ENCODE data around the gene RAB36.

DNA sequence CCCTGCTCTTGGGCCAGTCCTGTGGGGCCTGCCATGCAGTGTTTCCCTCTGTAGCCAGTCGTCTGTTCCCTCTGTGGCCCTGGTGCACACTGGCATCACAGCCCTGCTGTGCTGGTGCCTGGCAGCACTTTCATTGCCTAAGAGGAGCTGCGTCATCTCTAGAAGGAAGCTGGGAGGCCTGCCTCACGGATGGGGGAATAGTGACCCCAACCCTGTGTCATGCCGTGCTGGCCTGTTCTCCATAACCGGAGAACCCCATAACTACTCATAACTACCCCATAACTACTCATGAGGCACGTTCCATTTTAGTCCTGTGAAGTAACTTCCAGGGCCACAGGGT, 14.0 kb downstream of the RAB36 start:
- TF ChIP-seq, protein P1, sequence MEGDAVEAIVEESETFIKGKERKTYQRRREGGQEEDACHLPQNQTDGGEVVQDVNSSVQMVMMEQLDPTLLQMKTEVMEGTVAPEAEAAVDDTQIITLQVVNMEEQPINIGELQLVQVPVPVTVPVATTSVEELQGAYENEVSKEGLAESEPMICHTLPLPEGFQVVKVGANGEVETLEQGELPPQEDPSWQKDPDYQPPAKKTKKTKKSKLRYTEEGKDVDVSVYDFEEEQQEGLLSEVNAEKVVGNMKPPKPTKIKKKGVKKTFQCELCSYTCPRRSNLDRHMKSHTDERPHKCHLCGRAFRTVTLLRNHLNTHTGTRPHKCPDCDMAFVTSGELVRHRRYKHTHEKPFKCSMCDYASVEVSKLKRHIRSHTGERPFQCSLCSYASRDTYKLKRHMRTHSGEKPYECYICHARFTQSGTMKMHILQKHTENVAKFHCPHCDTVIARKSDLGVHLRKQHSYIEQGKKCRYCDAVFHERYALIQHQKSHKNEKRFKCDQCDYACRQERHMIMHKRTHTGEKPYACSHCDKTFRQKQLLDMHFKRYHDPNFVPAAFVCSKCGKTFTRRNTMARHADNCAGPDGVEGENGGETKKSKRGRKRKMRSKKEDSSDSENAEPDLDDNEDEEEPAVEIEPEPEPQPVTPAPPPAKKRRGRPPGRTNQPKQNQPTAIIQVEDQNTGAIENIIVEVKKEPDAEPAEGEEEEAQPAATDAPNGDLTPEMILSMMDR (conservative IDR thresholded peaks at IDR 0.05; ENCODE audit: low read depth, low read length) = no peak
- no peak for TF ChIP-seq EZH2phosphoT487 (IDR thresholded peaks at IDR 0.05; ENCODE audit: borderline replicate concordance, low read length)

Data from PC-3 (cell line).